AG04449 (cell line): ENCODE results near the gene ADGRV1.

Experiments used
- CTCF ChIA-PET: fragments of 350-600 bp; formaldehyde crosslinking; extraction: SDS; loops from one replicate; lab custom pipeline; 2021; ENCODE audit warnings: antibody characterized with exemption; lab: Yijun Ruan, JAX
- POLR2A ChIA-PET: fragments of 400-600, 350-600 bp; formaldehyde crosslinking; extraction: SDS; loops from one replicate; lab custom pipeline; 2020; ENCODE audit warnings: antibody characterized with exemption, inconsistent platforms; lab: Yijun Ruan, JAX
- DNase-seq: peaks from one replicate; pipeline ENCODE4 v3.0.0-alpha.2; 2010; ENCODE audit warnings: low read depth, low spot score
- H3K4me3 ChIP-seq: 2 replicates; pipeline ENCODE4 v1.5.1; 2011; ENCODE audit warnings: low read depth, mild to moderate bottlenecking, control low read depth, low read length
- TF ChIP-seq, protein P1 (sequence below): IDR thresholded peaks from one replicate; pipeline ENCODE4 v1.5.1; 2011; ENCODE audit warnings: mild to moderate bottlenecking, moderate library complexity, low read length, control low read depth, inconsistent platforms; ENCODE audit not compliant: insufficient read depth; ENCODE audit errors: missing control alignments

ADGRV1 gene

GRCh38 chr5:91018712-91019371, 460.2 kb downstream of the ADGRV1 start:
- POLR2A ChIA-PET, result no interaction called here
- no peak overlapping the region for H3K4me3 ChIP-seq
- TF ChIP-seq, protein P1, sequence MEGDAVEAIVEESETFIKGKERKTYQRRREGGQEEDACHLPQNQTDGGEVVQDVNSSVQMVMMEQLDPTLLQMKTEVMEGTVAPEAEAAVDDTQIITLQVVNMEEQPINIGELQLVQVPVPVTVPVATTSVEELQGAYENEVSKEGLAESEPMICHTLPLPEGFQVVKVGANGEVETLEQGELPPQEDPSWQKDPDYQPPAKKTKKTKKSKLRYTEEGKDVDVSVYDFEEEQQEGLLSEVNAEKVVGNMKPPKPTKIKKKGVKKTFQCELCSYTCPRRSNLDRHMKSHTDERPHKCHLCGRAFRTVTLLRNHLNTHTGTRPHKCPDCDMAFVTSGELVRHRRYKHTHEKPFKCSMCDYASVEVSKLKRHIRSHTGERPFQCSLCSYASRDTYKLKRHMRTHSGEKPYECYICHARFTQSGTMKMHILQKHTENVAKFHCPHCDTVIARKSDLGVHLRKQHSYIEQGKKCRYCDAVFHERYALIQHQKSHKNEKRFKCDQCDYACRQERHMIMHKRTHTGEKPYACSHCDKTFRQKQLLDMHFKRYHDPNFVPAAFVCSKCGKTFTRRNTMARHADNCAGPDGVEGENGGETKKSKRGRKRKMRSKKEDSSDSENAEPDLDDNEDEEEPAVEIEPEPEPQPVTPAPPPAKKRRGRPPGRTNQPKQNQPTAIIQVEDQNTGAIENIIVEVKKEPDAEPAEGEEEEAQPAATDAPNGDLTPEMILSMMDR, result no peak
- no peak for DNase-seq
- CTCF ChIA-PET, result interaction anchor here (1.9 kb wide), 1 partner anchor 366 kb away, joined by 7 read pairs; no protein-coding TSS in a partner anchor

GRCh38 chr5:91020065-91020800, 461.6 kb downstream of the ADGRV1 start:
- POLR2A ChIA-PET, result no interaction called here

DNA sequence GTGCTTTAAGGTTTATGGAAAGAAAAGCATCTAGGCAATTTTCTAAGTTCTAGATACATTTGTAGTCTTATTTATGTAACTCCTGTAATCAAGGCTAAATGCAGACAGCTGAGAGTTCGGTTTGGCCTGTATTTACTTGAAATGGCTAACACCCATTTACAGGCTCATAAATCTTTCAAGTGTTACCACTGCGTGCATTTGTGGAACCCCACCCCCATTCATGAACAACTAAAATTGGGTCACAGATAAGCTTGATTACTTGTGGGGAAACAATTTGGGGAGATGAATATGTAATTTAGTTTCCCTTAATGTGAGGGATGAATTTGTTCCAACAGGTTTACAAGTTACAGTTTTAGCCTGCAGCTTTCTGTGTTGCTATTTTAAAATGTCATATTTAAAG, 463.9 kb downstream of the ADGRV1 start:
- H3K4me3 ChIP-seq, result no peak overlapping the region
- POLR2A ChIA-PET, result no interaction called here
- CTCF ChIA-PET, result interaction anchor here (1.0 to 1.2 kb wide), 2 partner anchors 90 to 362 kb away, joined by 3 to 4 read pairs; no protein-coding TSS in a partner anchor
- TF ChIP-seq, protein P1, result no peak
- DNase-seq, result no peak

More at GRCh38 chr5:91020065-91020800, 461.6 kb downstream of the ADGRV1 start:
- TF ChIP-seq, protein P1, result no peak
- H3K4me3 ChIP-seq, result no peak overlapping the region
- DNase-seq, result no peak
- CTCF ChIA-PET, result no interaction called here

DNA sequence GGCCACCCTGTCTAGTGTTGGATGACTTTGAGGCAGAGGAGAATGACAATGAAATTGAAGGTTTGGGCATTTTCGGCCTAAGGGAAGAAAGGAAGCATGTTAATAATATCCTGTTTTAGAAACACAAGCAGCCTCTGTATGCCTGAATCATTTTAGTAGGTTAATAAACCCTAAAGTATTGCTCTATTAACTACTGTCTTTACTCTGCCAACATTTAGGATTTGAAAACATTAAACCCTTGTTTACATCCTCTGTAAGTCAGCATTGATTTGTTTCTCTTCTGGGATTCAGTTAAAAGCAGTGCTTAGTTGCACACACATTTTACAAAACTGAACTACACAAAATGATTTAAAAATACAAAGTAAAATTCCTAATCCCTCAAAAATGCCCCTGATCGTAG, 465.6 kb downstream of the ADGRV1 start:
- DNase-seq, result no peak
- TF ChIP-seq, protein P1, result no peak
- ChIA-PET CTCF (no interaction called here), POLR2A (no interaction called here)
- H3K4me3 ChIP-seq, result no peak overlapping the region

DNA sequence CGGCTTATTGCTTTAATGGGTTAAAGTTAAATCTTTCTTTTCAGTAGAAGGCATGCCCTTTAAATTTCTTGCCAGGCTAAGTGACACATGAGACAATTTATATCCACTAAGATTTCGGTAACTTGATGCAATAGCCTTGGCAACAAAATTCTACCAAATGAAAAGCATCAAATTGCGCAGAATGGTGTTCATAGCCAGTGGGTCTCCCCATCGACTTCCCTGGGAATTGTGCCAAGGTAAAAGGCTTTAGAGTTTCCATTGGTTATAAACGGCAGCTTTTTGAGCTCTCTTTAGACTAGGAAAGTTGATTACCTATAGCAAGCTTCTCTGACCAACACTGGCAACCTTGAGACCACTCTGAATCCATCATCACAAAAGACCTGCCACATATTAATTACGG, 466.1 kb downstream of the ADGRV1 start:
- TF ChIP-seq, protein P1, result no peak
- POLR2A ChIA-PET, result no interaction called here
- H3K4me3 ChIP-seq, result no peak overlapping the region
- DNase-seq, result no peak
- CTCF ChIA-PET, result no interaction called here

GRCh38 chr5:91025449-91025848, 466.9 kb downstream of the ADGRV1 start:
- TF ChIP-seq, protein P1, result no peak
- ChIA-PET POLR2A (no interaction called here), CTCF (no interaction called here)
- H3K4me3 ChIP-seq, result no peak overlapping the region
- DNase-seq, result no peak
